Nephron progenitor cell (in vitro differentiated cells): Measurements from ENCODE around the gene ERBB2.

Source experiments
- DNase-seq: peaks from one replicate; pipeline ENCODE4 v3.0.0; 2021
- H3K27ac Mint-ChIP-seq: 2 replicates; pipeline ENCODE4 v1.8.0; 2021; ENCODE audit warnings: mild to moderate bottlenecking, moderate library complexity, mixed read lengths
- H3K27me3 Mint-ChIP-seq: 2 replicates; pipeline ENCODE4 v1.8.0; 2021; ENCODE audit warnings: mild to moderate bottlenecking, low read depth, mixed read lengths; ENCODE audit not compliant: poor library complexity
- H3K36me3 Mint-ChIP-seq: 2 replicates; pipeline ENCODE4 v1.8.0; 2021; ENCODE audit warnings: low read depth, mixed read lengths
- H3K4me1 Mint-ChIP-seq: 2 replicates; pipeline ENCODE4 v1.8.0; 2021; ENCODE audit warnings: mixed read lengths
- H3K4me3 Mint-ChIP-seq: 2 replicates; pipeline ENCODE4 v1.8.0; 2021; ENCODE audit warnings: mild to moderate bottlenecking, moderate library complexity, mixed read lengths
- H3K9me3 Mint-ChIP-seq: 2 replicates; pipeline ENCODE4 v1.8.0; 2021; ENCODE audit warnings: mild to moderate bottlenecking, moderate library complexity, mixed read lengths
- CTCF ChIP-seq: fragments of 200-600 bp; sonication (generic); IDR thresholded peaks from 2 replicates; pipeline ENCODE4 v1.5.0; 2021; ENCODE audit warnings: antibody characterized with exemption

Gene ERBB2

GRCh38 chr17:39726617-39727016 lies 26.8 kb downstream of the ERBB2 start:
- Mint-ChIP-seq H3K4me1 (peaks cover 14% of the 10 kb centered on the region), H3K27ac (no peak overlapping the region), H3K9me3 (no peaks in the 10 kb centered on the region), H3K27me3 (peaks cover 14% of the 10 kb centered on the region), H3K36me3 (peaks cover 18% of the 10 kb centered on the region), H3K4me3 (no peak overlapping the region)
- no peak for DNase-seq
- no peak for TF ChIP-seq CTCF

- H3K27ac Mint-ChIP-seq, result no peak overlapping the region
- peaks cover 14% of the 10 kb centered on the region for H3K4me1 Mint-ChIP-seq
- no peak overlapping the region for H3K4me3 Mint-ChIP-seq
- H3K27me3 Mint-ChIP-seq, result peaks cover 14% of the 10 kb centered on the region
- no peak for DNase-seq
- H3K9me3 Mint-ChIP-seq, result no peaks in the 10 kb centered on the region
- no peak for TF ChIP-seq CTCF
- peaks cover 18% of the 10 kb centered on the region for H3K36me3 Mint-ChIP-seq
These were observed 27.7 kb downstream of the ERBB2 start for GRCh38 chr17:39727556-39727955.

- DNase-seq, result no peak
- peaks cover 10% of the 10 kb centered on the region for H3K4me1 Mint-ChIP-seq
These were observed 29.5 kb downstream of the ERBB2 start for GRCh38 chr17:39729280-39729851.

GRCh38 chr17:39730095-39730921 lies 30.4 kb downstream of the ERBB2 start, which contains the start of gene MIEN1:
MIEN1 (minus strand) TSS chr17:39730532; CDS start chr17:39730495, 37 bp downstream.
- Mint-ChIP-seq H3K9me3 (no peaks in the 10 kb centered on the region), H3K4me3 (peak within 1 kb of the TSS; percentile 88), H3K27me3 (peaks cover 22% of the 10 kb centered on the region), H3K36me3 (no peaks in the 10 kb centered on the region), H3K4me1 (peaks cover 10% of the 10 kb centered on the region), H3K27ac (no peak within 1 kb of the TSS)
- peak; percentile 84 for TF ChIP-seq CTCF
- peak; percentile 96 for DNase-seq

More at GRCh38 chr17:39729280-39729851, 29.5 kb downstream of the ERBB2 start:
- Mint-ChIP-seq H3K9me3 (no peaks in the 10 kb centered on the region), H3K36me3 (peaks cover 5% of the 10 kb centered on the region), H3K4me3 (peak overlapping the region; percentile 88), H3K27me3 (peaks cover 21% of the 10 kb centered on the region), H3K27ac (no peak overlapping the region)
- TF ChIP-seq CTCF, result no peak

GRCh38 chr17:39732586-39732985 lies 32.7 kb downstream of the ERBB2 start:
- Mint-ChIP-seq H3K27ac (no peak overlapping the region), H3K36me3 (no peaks in the 10 kb centered on the region), H3K4me1 (peaks cover 15% of the 10 kb centered on the region), H3K9me3 (no peaks in the 10 kb centered on the region), H3K27me3 (peaks cover 42% of the 10 kb centered on the region), H3K4me3 (no peak overlapping the region)
- TF ChIP-seq CTCF, result no peak
- no peak for DNase-seq
